HUDEP-2 (cell line): ENCODE data around the gene KCNC1.

Experiments used
- DNase-seq, 76 experiments: peaks; one replicate each; lab custom pipeline; 2025; ENCODE audit not compliant: unreplicated experiment in 76 of 76; lab: John Stamatoyannopoulos, UW

Gene KCNC1

GRCh38 chr11:17735818-17736578 is 1.4 kb downstream of the KCNC1 start:
- no peak for DNase-seq

- DNase-seq: no peak
Measured at GRCh38 chr11:17736579-17736893, 2.0 kb downstream of the KCNC1 start.

DNA sequence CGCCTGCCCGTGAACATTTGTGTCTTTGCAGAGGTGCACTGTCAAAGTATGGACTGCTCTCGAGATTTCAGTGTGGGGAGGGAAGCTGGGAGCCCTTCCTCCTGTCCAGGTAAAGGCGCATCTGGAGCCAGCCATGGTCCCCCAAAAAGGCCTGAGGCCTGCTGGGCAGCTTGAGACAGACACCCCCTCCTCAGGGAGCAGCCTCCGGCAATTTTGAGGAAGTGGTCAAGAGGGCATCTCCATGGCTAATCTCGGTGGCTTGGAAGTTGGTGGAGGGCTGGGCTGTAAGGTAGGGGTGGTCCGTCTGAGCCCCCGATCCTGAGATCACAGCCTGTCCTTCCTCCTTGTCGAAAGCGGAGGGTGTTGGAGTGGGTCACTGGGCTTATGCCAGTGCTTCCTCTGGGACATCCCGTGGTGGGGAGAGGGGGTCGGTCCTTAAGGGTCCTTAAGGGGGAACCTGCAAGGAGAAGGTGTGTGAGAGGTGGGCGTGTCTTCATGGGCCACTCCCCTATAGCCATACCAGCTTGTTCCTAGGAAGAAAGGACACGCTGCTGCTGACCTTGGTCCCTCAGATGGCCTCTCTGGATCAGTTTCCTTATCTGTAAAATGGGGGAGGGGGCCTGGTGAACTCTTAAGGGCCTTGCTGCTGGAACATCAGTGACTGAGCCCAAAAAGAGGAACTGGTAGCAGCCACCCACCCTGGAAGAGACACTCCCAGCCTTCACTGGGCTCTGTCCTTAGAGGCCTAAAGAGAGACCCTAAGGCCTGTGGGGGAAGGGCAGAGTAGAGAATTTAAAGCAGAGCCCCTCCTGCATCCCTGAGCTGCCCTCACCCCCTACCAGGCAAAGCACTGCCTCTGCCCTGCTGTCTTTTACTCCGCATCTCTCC is 2.6 kb downstream of the KCNC1 start:
- no peak for DNase-seq

DNA sequence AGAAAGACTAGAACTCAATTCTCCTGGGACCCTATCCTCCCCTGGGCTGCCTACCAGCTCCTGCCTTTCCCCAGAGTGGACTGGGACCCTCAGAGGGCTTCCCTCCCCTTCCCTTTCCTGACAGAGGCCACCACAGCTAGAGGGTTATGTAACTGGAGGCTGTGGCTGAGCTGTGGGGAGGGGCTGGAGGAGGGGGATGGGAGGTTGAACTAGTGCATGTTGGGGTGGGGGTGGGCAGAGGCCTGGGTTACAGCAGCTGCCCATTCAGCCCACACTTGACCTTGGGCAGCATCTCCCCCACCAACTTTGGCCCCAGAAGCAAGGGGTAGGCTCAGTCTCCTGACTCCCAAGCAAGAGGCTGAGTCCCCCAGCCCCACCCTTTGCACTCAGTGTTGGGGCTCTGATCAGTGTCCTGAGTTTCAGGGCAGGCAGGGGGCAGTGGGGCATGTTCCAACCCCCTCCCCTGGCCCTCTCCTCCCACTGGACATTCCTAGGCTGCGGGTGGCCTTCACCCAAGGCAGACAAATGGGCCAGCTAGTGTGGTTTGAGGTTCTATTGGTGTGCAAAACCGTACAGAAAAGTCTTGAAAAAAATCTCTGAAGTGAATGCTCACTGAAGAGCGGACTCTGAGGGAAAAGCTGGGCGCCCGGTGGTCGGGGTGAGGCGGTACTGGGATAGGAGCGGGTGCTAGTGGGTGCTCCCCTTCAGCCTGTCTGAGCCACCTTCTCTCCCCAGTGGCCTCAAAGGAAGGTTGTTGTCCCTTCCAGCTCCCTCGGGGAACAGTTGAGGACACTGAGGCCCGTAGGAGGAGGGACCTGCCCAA is 3.8 kb downstream of the KCNC1 start:
- DNase-seq: no peak

DNA sequence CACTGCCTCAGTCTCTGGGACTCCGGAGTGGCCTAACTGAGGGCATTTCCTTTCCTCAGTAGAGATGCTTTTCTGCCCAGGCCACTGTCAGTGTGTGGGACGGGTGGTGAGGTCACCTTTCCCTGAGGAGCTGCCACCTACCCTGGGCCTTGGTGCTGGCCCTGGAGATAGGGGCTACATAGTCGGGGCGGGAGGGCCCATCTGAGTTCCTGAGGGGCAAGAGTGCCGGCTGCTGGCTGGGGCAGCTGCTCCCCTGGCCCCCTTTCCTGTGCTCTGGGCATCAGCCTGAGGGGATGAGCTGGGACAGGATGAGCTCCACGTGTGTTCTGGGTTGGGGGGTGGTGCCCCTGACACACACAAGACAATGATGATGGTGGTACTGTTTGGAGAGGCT is 5.4 kb downstream of the KCNC1 start:
- no peak for DNase-seq

DNA sequence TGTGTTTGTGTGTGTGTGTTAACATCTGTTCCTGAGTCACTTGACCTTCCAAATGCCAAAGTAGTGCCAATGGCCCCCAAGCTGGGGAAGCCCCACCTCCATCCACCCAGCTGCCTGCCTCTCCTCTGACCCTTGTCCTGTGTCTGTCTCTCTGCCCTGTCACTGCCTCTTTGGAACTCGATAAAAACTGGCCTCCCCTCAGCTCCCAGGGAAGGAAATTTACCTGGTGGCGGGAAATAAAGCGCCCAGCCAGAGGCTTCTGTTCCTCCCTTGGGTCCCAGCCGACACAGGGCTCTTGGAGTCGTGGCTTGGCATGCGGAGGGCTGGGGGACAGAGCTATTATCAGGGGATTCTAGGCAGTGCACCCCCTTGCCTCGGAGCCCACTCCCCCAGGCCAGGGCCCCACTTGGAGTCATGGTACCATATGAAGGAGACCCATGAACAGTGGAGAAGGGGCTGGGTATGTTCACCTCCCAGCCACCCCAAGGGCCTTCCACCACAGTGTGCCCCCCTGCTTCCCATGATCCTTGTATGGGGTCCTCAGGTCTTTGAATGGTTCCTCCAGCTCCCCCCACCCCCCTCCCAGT is 6.2 kb downstream of the KCNC1 start:
- no peak for DNase-seq

DNA sequence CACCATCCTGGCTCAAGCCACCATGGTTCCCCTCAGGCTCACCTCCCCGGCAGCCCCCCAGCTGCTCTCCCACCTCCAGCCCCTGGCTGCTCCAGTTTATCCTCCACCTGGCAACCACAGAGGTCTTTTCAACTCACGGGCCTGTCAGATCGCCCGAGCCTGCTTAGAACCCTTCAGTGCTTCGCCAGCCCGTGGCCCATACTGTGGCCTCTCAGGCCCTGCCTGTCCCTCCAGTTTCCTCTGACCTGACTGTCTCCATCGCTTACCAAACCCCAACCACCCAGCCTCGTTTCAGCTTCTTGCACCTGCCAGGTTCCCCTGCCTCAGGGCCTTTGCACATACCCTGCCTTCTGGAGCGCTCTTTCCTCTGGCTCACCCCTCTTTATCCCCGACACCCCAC is 6.9 kb downstream of the KCNC1 start:
- DNase-seq: no peak

DNA sequence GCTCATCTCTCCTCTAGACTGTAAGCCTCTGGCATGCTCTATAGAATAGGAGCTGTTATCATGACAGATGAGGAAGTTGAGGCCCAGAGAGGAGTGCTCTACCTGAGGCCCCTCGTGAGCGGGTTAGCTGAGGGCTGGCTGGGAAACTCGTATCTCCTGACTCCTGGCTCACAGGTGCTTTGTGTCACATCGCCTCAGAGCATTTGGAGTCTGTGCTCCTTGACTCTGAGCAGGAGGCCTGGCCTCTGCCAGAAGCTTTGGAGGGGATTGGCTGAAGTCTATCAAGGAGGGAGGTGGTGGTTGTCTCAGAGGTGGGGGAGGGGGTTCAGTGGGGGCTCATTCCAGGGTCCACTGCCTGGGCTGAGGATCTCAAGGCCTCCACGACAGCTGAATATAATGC is 7.4 kb downstream of the KCNC1 start:
- no peak for DNase-seq

- DNase-seq: no peak
Measured at GRCh38 chr11:17743026-17743807, 8.6 kb downstream of the KCNC1 start.

DNA sequence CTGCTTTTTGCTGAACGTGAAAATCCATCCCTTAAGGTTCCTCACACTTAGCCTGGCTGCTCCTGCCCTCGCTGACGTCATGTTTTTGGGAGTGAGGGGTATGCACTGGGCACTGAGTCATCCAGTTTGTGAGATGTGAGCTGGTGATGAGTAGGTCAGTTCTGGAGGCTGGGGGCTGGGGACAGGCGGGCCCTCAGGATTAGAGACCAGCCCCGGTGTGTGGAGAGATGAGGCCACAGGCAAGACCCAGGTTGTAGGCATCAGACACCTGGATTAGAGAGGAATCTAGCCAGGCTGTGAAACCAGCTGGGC is 9.2 kb downstream of the KCNC1 start:
- no peak for DNase-seq

DNA sequence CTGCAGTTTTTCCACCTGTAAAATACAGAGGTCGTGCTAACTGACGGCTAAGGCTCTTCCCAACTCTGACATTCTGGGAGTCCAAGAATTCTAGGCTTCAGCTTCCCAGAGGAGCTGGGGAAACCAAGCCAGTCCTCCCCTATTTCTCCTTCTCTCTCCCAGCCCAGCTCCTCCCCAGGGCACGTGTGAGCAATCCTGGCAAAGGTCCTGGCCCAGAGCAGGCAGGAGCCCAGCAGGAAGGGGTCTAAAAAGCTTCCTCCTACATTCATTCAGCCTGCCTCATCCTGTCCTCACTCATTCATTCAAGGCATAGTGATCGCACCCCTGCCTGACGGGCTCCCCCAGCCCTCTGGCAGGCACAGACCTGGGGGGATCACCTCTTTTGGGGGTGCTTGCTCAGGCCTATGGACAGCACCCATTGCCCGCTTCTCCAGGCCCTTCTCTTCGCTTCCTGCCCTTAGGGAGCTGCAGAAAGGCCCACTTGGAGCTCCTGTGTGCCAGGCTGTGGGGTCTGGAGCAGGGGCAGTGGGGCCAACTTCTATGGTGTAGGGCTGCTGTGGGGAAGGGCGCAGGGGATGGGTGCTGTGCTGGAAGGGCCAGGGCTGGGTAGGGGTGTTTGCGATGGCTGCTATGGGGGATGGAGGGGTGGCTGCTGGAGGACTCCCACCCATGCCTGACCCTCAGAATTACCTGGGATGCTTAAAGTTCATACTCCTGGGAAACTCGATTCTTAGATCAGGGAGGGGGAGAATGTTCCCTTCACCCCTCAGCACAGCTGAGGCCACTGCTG is 9.8 kb downstream of the KCNC1 start:
- no peak for DNase-seq

DNA sequence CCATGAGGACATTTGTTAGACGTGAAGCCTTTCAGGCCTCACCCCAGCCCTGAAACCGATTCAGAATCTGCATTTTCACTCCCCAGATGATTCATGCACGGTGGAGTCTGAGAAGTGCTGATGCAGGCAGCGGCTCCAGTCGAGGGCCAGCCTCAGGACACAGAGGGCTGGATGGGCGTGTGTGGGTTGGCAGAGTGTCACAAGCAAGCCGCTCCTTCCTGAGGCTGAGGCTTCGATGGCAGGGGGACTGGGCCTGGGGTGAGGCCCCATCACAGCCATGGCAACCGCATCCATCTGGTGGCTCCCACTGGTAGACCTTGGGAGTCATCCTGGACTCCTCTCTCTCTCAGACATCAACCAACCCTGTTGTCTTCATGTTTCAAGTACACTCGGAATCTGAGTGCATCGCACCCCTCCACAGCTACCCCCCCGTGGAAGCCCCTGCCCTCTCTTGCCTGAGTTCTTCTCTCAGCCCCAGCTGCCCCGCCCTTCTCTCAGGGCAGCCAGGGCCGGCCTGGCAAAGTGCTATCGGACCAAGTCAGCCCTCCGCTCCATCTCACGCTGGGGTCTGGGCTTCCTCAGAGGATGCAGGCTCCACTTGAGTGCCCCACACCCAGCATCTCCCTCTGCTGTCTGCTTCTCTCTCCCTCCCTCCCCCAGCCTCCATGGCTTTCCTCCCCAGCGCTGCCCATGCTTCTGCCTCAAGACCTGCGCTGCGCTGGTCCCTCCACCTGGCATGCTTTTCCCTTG is 10.6 kb downstream of the KCNC1 start:
- DNase-seq: no peak

DNA sequence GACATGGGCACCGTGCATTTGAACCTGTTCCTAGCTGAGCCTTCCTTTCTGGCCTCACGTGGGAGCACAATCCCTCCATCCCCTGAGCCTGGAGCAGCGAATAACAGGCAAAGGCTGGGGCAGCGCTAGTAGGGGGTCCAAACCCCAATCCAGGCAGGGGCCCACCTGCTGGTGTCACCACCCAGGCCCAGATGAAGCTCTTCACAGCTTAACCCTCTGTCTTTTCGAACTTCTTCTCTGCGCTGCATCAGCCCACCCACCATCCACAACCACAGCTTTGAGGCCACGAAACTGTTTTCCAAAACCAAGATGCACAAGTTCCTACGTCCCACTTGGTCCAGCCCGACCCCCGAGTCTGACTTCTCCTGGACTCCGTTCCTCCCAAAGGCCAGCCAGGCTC is 11.5 kb downstream of the KCNC1 start:
- DNase-seq: no peak

GRCh38 chr11:17747131-17747955 is 12.8 kb downstream of the KCNC1 start:
- DNase-seq: no peak

- no peak for DNase-seq
Measured at GRCh38 chr11:17748044-17748443, 13.5 kb downstream of the KCNC1 start.

GRCh38 chr11:17748761-17749721 is 14.5 kb downstream of the KCNC1 start:
- no peak for DNase-seq
